Measurements from ENCODE around the gene AZU1. TPM values are rescaled to one million over a fixed set of nuclear protein-coding genes. Genes with fewer than 3 reads are reported as not detected.

AZU1 gene
- total RNA-seq, 4 donors from 2014 or later = 0.42 TPM; not detected in 3

DNA sequence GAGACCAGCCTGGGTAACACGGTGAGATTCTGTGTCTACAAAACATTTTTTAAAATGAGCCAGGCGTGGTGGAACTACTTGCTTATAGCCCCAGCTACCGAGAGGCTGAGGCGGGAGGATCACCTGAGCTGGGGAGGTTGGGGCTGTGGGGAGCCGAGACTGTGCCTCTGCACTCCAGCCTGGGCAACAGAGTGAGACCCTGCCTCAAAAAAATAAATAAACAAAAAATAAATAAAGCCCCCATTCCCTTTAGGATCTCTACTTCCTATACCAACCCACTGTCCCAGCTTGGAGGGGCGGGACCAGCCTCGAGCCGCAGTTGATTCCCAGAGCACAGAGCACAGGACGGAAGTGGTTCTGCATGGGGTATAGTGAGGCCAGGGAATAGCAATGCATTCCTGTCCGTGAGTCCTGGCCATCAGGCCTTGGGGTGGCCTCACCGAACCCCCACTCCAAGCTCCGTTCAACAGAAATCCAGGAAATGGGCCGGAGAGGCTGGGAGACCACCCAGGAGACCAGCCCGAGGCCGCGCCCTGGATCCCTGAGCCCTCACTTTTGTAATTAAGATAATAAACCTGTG, 35.2 kb upstream of the AZU1 start:
- whole genome bisulfite sequencing, 2 donors = 66 to 74% methylated on average over 16 of the region's 16 CpGs
- Histone ChIP-seq H3K4me3 (no peak overlapping the region), H3K9me3 (no peaks in the 10 kb centered on the region), H3K36me3 (no peaks in the 10 kb centered on the region), H3K27me3 (no peaks in the 10 kb centered on the region), H3K4me1 (peaks cover 0 to 54% (median 17%) of the 10 kb centered on the region in 4 donors), H3K27ac (peak overlapping the region in 2 of 4 donors; percentile 64 to 66)
- no peak for DNase-seq (ENCODE audit: low spot score in 2 of 2)
- TF ChIP-seq, protein P1, sequence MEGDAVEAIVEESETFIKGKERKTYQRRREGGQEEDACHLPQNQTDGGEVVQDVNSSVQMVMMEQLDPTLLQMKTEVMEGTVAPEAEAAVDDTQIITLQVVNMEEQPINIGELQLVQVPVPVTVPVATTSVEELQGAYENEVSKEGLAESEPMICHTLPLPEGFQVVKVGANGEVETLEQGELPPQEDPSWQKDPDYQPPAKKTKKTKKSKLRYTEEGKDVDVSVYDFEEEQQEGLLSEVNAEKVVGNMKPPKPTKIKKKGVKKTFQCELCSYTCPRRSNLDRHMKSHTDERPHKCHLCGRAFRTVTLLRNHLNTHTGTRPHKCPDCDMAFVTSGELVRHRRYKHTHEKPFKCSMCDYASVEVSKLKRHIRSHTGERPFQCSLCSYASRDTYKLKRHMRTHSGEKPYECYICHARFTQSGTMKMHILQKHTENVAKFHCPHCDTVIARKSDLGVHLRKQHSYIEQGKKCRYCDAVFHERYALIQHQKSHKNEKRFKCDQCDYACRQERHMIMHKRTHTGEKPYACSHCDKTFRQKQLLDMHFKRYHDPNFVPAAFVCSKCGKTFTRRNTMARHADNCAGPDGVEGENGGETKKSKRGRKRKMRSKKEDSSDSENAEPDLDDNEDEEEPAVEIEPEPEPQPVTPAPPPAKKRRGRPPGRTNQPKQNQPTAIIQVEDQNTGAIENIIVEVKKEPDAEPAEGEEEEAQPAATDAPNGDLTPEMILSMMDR (IDR thresholded peaks at IDR 0.05) = no peak
- TF ChIP-seq POLR2A (IDR thresholded peaks at IDR 0.05) = no peak
- no peak for TF ChIP-seq EP300 (IDR thresholded peaks at IDR 0.05)

DNA sequence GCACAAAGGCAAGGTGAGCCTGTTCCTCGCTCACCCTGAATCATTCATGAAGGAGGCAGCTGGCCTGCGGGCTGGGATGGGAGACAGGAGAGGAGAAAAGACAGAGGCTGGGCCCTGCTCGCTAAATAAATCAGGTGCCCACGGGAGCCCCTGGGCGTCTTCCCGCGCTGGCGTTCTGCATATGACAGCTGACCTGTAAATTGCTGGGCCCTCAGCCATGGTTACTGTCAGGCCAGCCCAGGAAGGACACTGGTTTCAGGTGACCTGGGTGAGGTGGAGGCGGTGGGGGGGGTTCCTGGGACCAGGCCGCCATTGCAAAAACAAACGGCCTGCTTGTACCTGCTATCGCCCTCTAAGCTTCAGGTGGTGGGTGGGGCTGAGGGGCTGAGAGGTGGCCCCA, 33.8 kb upstream of the AZU1 start:
- Histone ChIP-seq H3K27ac (no peak overlapping the region), H3K9me3 (no peaks in the 10 kb centered on the region), H3K4me1 (peaks cover 0 to 49% (median 18%) of the 10 kb centered on the region in 4 donors), H3K27me3 (no peaks in the 10 kb centered on the region), H3K4me3 (no peak overlapping the region), H3K36me3 (no peaks in the 10 kb centered on the region)
- WGBS, 2 donors = 89% methylated on average over 12 of the region's 12 CpGs
- TF ChIP-seq EP300 (IDR thresholded peaks at IDR 0.05) (no peak), POLR2A (IDR thresholded peaks at IDR 0.05) (no peak)
- TF ChIP-seq, protein P1 (IDR thresholded peaks at IDR 0.05) = no peak
- no peak for DNase-seq (ENCODE audit: low spot score in 2 of 2)

DNA sequence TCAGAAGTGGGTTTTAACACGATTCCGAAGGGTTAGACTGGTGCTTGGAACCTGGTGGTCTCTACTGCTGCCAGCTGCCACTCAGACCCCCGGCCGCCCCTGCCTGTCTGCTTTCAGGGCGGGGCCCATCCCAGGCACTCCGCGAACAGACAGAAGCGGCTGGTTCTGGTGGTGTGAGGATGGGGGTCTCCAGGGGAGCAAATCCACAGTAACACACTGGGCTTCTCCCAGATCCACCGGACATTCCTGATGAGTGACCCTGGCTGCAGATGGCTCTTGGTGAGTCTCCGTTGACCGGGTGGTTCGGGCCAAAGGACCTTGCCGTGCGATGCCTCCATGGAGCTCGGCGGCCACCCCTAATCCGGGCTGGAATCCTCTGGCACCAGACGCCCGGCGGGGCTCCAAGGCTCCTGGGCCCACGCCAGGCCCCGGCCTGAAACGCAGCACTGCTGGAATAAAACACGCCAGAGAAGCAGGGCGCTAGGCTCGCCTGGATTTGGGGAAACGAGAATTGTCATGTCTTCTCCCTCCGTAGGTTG, 32.5 kb upstream of the AZU1 start:
- no peaks in the 10 kb centered on the region for H3K27me3 ChIP-seq
- no peak for TF ChIP-seq POLR2A (IDR thresholded peaks at IDR 0.05)
- TF ChIP-seq EP300 (IDR thresholded peaks at IDR 0.05) = no peak
- TF ChIP-seq, protein P1 (IDR thresholded peaks at IDR 0.05) = no peak
- peaks cover 0 to 52% (median 25%) of the 10 kb centered on the region in 4 donors for H3K4me1 ChIP-seq
- peaks cover 0 to 2% (median 0%) of the 10 kb centered on the region in 3 donors for H3K36me3 ChIP-seq
- WGBS, 2 donors = 78 to 84% methylated on average over 28 of the region's 28 CpGs
- no peak for DNase-seq (ENCODE audit: low spot score in 2 of 2)
- H3K4me3 ChIP-seq = no peak overlapping the region
- H3K9me3 ChIP-seq = no peaks in the 10 kb centered on the region
- H3K27ac ChIP-seq = peak overlapping the region in 2 of 4 donors; percentile 27 to 43

DNA sequence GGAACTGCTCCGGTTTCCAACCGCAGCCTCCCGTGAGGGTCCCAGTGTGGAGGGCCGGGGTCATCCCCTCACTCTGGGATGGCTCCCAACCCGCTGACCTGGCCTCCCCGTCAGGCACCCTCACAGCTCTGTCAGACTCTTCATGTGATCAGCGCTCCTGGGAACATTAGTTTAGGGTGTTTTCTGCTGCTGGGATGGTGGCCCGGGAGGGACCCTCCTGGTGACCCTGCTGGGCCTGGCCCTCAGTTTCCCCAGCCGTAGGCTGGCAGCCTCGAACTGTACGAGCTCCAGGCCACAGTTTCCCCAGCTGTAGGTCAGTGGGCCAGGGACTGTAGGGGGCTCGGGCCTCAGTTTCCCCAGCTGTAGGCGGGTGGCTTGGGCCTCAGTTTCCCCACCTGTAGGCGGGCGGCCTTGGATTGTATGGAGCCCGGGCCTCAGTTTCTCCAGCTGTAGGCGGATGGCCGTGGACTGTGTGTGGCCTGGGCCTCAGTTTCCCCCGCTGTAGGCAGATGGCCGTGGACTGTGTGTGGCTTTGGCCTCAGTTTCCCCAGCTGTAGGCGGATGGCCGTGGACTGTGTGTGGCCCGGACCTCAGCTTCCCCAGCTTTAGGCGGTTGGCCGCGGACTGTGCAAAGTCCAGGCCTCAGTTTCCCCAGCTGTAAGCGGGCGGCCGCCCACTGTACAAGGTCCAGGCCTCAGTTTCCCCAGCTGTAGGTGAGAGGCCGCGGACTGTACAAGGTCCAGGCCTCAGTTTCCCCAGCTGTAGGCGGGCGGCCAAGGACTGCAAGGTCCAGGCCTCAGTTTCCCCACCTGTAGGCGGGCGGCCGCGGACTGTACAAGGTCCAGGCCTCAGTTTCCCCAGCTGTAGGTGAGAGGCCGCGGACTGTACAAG, 31.7 kb upstream of the AZU1 start:
- Histone ChIP-seq H3K4me3 (peak overlapping the region; percentile 51 to 95 (median 64)), H3K36me3 (peaks cover 0 to 10% (median 0%) of the 10 kb centered on the region in 3 donors), H3K4me1 (peaks cover 3 to 60% (median 33%) of the 10 kb centered on the region in 4 donors), H3K27me3 (no peaks in the 10 kb centered on the region), H3K27ac (peak overlapping the region; percentile 60 to 100 (median 90)), H3K9me3 (no peaks in the 10 kb centered on the region)
- WGBS, 2 donors = 82 to 84% methylated on average over 27 to 32 of the region's 39 CpGs
- no peak for DNase-seq (ENCODE audit: low spot score in 2 of 2)
- TF ChIP-seq EP300 (IDR thresholded peaks at IDR 0.05) (no peak), POLR2A (IDR thresholded peaks at IDR 0.05) (no peak)
- TF ChIP-seq, protein P1 (IDR thresholded peaks at IDR 0.05) = no peak
